HepG2 (cell line): ENCODE data around the gene MAGT1. TPM values are rescaled to one million over a fixed set of nuclear protein-coding genes. Genes with fewer than 3 reads are reported as not detected.

Source experiments
- ATF1 ChIP-seq: IDR thresholded peaks from 2 replicates; pipeline ENCODE4 v1.6.1; 2016; ENCODE audit warnings: mild to moderate bottlenecking, control low read depth
- CREB1 ChIP-seq, 2 experiments: fragments of 450-650 bp in 1 of 2; IDR thresholded peaks; 2 replicates each; pipeline ENCODE4 v1.6.1; 2016 to 2017; ENCODE audit warnings: control low read depth in 1 of 2, mild to moderate bottlenecking in 1 of 2, missing compliant biosample characterization in 1 of 2, missing genetic modification characterization in 1 of 2
- KDM5B ChIP-seq: sonication (generic); formaldehyde crosslinking; IDR thresholded peaks from 2 replicates; pipeline ENCODE4 v1.4.0; 2020; ENCODE audit warnings: missing genetic modification reagents, mild to moderate bottlenecking, borderline replicate concordance
- NONO ChIP-seq, 2 experiments: fragments of 450-650 bp in 1 of 2; sonication (generic) in 1 of 2; formaldehyde crosslinking in 1 of 2; IDR thresholded peaks in 1 of 2; conservative IDR thresholded peaks in 1 of 2; 2 replicates each; pipeline versions ENCODE4 v1.6.1 to v1.8.0; 2017 to 2022; ENCODE audit warnings: mild to moderate bottlenecking in 1 of 2, missing genetic modification reagents in 1 of 2, moderate library complexity in 1 of 2
- RBAK ChIP-seq: sonication (generic); formaldehyde crosslinking; IDR thresholded peaks from 2 replicates; pipeline ENCODE4 v1.5.1; 2020; ENCODE audit warnings: mild to moderate bottlenecking, missing genetic modification reagents
- SP4 ChIP-seq: sonication (generic); formaldehyde crosslinking; IDR thresholded peaks from 2 replicates; pipeline ENCODE4 v1.8.1; 2023; ENCODE audit warnings: mild to moderate bottlenecking, missing genetic modification reagents
- ZKSCAN5 ChIP-seq: sonication (generic); formaldehyde crosslinking; IDR thresholded peaks from 2 replicates; pipeline ENCODE4 v1.5.1; 2020; ENCODE audit warnings: mild to moderate bottlenecking, missing genetic modification reagents
- ZNF430 ChIP-seq: sonication (generic); formaldehyde crosslinking; IDR thresholded peaks from 2 replicates; pipeline ENCODE4 v1.9.0; 2021; ENCODE audit warnings: mild to moderate bottlenecking, missing genetic modification reagents
- ZNF737 ChIP-seq: sonication (generic); formaldehyde crosslinking; IDR thresholded peaks from 2 replicates; pipeline ENCODE4 v1.5.0; 2020; ENCODE audit warnings: missing genetic modification reagents, mild to moderate bottlenecking, borderline replicate concordance
- polyA plus RNA-seq, 8 experiments: library from polyadenylated mRNA; depleted of rRNA in 3 of 8; stranded (reverse) in 7 of 8; unstranded in 1 of 8; fragments of >200 nt; fragmentation: Illumina TruSeq in 4 of 8; extraction: Trizol in 4 of 8; gene quantifications; 2 replicates each; pipeline versions ENCODE4 v1.2.1 to v1.2.3, GENCODE V29; 2011 to 2016; ENCODE audit warnings: low read depth in 4 of 8, missing spikeins in 1 of 8, mixed read lengths in 1 of 8; ENCODE audit not compliant: insufficient read depth in 1 of 8
- total RNA-seq, 5 experiments: library from RNA; depleted of rRNA; stranded (reverse); fragments of >200 nt; fragmentation: Illumina TruSeq; extraction: Trizol; gene quantifications; 2 replicates each; pipeline ENCODE4 v1.2.3, GENCODE V29; 2016; ENCODE audit warnings: low read depth in 1 of 5
- TF ChIP-seq, protein P1 (sequence below): sonication (generic); formaldehyde crosslinking; IDR thresholded peaks from 2 replicates; pipeline ENCODE4 v1.5.0; 2020; ENCODE audit warnings: missing genetic modification reagents
- TF ChIP-seq, protein P2 (sequence below): sonication (generic); formaldehyde crosslinking; IDR thresholded peaks from 2 replicates; pipeline ENCODE4 v1.5.1; 2020; ENCODE audit warnings: mild to moderate bottlenecking, missing genetic modification reagents, borderline replicate concordance
- TF ChIP-seq, protein P3 (sequence below): sonication (generic); formaldehyde crosslinking; IDR thresholded peaks from 2 replicates; pipeline ENCODE4 v1.4.0; 2020; ENCODE audit warnings: mild to moderate bottlenecking, missing genetic modification reagents
- TF ChIP-seq, protein P4 (sequence below): IDR thresholded peaks from 2 replicates; pipeline ENCODE4 v1.6.1; 2012; ENCODE audit warnings: low read depth, low read length, improper control_type of control experiment
- TF ChIP-seq, protein P5 (sequence below): sonication (generic); formaldehyde crosslinking; IDR thresholded peaks from 2 replicates; pipeline ENCODE4 v1.5.1; 2020; ENCODE audit warnings: mild to moderate bottlenecking, missing genetic modification reagents, borderline replicate concordance

Gene MAGT1
- total and polyA plus RNA-seq, 2 of the 13 experiments (the other 11 are each of a cell fraction or from before 2014, with no cell fraction given), result 38.0 to 75.0 TPM

DNA sequence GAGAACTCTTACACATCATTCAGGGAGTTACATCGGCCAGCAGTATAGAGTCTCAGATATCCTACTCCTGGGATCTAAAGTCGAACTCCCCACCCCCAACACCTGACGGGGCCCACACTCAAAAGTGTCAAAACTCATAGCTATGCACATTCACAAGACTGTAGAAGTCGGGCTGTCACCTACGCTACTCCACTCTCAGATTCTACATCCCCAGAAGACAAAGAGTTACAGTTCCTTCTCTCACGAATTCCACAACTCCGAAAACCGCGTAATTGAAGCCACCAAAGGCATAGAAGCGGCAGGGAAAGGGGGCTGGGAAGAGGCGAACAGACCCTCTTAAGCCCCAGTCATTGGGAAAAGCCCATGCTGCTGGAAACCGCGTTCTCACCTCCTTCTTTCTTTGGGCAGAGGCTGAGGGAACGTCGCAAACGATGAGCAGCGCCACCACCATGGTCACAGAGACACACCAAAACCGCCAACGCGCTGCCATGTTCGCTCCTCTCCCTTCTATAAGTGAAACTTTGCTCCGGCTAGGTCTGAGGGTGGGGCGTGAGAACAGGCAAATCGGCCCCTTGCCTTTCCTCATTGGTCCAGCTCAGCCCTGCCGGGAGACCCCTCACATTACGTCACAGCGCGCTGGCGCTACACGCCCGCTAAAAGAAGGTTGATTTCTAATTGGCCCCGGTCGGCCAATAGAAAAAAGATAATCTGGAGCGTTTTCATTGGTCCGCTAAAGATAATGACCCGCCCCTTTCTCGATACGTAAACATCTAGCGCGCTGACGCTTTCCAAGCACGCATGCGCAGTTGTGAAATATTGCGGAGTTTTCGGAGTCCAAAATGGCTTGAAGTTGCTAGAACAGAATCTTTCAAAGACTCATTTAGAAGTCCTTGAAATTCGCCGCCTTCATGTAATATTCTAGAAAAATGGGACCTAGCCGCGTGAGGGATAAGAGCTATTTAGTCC lies at the start of gene MAGT1 (continued):
- TF ChIP-seq CREB1 (IDR thresholded peaks at IDR 0.05), result peak; percentile 94
- TF ChIP-seq CREB1 (CRISPR knock-in tag; IDR thresholded peaks at IDR 0.05), result peak; percentile 96
- TF ChIP-seq, protein P1, sequence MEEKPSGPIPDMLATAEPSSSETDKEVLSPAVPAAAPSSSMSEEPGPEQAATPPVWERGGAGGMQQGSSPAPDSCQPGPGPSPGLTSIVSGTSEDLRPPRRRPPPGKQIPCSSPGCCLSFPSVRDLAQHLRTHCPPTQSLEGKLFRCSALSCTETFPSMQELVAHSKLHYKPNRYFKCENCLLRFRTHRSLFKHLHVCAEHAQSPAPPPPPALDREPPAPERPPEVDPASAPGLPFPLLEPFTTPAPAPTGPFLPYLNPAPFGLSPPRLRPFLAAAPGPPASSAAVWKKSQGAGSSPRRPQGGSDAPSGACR, result no peak
- TF ChIP-seq ZNF430, result 0 out of 2 replicates have a peak, but pooled peaks have one; percentile 27
- TF ChIP-seq RBAK, result no peak
- TF ChIP-seq, protein P2, sequence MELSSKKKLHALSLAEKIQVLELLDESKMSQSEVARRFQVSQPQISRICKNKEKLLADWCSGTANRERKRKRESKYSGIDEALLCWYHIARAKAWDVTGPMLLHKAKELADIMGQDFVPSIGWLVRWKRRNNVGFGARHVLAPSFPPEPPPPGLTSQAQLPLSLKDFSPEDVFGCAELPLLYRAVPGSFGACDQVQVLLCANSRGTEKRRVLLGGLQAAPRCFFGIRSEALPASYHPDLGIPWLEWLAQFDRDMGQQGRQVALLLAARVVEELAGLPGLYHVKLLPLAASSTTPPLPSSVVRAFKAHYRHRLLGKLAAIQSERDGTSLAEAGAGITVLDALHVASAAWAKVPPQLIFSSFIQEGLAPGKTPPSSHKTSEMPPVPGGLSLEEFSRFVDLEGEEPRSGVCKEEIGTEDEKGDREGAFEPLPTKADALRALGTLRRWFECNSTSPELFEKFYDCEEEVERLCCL (CRISPR knock-in tag), result no peak
- peak; percentile 90 for TF ChIP-seq ATF1 (CRISPR knock-in tag)
- TF ChIP-seq, protein P3, sequence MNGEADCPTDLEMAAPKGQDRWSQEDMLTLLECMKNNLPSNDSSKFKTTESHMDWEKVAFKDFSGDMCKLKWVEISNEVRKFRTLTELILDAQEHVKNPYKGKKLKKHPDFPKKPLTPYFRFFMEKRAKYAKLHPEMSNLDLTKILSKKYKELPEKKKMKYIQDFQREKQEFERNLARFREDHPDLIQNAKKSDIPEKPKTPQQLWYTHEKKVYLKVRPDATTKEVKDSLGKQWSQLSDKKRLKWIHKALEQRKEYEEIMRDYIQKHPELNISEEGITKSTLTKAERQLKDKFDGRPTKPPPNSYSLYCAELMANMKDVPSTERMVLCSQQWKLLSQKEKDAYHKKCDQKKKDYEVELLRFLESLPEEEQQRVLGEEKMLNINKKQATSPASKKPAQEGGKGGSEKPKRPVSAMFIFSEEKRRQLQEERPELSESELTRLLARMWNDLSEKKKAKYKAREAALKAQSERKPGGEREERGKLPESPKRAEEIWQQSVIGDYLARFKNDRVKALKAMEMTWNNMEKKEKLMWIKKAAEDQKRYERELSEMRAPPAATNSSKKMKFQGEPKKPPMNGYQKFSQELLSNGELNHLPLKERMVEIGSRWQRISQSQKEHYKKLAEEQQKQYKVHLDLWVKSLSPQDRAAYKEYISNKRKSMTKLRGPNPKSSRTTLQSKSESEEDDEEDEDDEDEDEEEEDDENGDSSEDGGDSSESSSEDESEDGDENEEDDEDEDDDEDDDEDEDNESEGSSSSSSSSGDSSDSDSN (CRISPR knock-in tag), result peak; percentile 33; the same call in 1 of the 2 replicates
- TF ChIP-seq KDM5B (CRISPR knock-in tag), result 0 out of 2 replicates have a peak, but pooled peaks have one; percentile 27
- TF ChIP-seq SP4 (CRISPR knock-in tag), result peak; percentile 55; the same call in 1 of the 2 replicates
- TF ChIP-seq, protein P4, sequence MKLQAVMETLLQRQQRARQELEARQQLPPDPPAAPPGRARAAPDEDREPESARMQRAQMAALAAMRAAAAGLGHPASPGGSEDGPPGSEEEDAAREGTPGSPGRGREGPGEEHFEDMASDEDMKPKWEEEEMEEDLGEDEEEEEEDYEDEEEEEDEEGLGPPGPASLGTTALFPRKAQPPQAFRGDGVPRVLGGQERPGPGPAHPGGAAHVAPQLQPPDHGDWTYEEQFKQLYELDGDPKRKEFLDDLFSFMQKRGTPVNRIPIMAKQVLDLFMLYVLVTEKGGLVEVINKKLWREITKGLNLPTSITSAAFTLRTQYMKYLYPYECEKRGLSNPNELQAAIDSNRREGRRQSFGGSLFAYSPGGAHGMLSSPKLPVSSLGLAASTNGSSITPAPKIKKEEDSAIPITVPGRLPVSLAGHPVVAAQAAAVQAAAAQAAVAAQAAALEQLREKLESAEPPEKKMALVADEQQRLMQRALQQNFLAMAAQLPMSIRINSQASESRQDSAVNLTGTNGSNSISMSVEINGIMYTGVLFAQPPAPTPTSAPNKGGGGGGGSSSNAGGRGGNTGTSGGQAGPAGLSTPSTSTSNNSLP, result 0 out of 2 replicates have a peak, but pooled peaks have one; percentile 55
- TF ChIP-seq, protein P5, sequence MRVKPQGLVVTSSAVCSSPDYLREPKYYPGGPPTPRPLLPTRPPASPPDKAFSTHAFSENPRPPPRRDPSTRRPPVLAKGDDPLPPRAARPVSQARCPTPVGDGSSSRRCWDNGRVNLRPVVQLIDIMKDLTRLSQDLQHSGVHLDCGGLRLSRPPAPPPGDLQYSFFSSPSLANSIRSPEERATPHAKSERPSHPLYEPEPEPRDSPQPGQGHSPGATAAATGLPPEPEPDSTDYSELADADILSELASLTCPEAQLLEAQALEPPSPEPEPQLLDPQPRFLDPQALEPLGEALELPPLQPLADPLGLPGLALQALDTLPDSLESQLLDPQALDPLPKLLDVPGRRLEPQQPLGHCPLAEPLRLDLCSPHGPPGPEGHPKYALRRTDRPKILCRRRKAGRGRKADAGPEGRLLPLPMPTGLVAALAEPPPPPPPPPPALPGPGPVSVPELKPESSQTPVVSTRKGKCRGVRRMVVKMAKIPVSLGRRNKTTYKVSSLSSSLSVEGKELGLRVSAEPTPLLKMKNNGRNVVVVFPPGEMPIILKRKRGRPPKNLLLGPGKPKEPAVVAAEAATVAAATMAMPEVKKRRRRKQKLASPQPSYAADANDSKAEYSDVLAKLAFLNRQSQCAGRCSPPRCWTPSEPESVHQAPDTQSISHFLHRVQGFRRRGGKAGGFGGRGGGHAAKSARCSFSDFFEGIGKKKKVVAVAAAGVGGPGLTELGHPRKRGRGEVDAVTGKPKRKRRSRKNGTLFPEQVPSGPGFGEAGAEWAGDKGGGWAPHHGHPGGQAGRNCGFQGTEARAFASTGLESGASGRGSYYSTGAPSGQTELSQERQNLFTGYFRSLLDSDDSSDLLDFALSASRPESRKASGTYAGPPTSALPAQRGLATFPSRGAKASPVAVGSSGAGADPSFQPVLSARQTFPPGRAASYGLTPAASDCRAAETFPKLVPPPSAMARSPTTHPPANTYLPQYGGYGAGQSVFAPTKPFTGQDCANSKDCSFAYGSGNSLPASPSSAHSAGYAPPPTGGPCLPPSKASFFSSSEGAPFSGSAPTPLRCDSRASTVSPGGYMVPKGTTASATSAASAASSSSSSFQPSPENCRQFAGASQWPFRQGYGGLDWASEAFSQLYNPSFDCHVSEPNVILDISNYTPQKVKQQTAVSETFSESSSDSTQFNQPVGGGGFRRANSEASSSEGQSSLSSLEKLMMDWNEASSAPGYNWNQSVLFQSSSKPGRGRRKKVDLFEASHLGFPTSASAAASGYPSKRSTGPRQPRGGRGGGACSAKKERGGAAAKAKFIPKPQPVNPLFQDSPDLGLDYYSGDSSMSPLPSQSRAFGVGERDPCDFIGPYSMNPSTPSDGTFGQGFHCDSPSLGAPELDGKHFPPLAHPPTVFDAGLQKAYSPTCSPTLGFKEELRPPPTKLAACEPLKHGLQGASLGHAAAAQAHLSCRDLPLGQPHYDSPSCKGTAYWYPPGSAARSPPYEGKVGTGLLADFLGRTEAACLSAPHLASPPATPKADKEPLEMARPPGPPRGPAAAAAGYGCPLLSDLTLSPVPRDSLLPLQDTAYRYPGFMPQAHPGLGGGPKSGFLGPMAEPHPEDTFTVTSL (CRISPR knock-in tag), result no peak
- 0 out of 2 replicates have a peak, but pooled peaks have one; percentile 41 for TF ChIP-seq ZKSCAN5 (CRISPR knock-in tag)
- no peak for TF ChIP-seq NONO (IDR thresholded peaks at IDR 0.05)
- 0 out of 2 replicates have a peak, but pooled peaks have one; percentile 23 for TF ChIP-seq NONO (CRISPR knock-in tag; conservative IDR thresholded peaks at IDR 0.05)
- 0 out of 2 replicates have a peak, but pooled peaks have one; percentile 34 for TF ChIP-seq ZNF737 (CRISPR knock-in tag)
